ENCODE results near the gene COPZ1.
"Not testable (repeated sequence)": the region's sequence is repeated elsewhere in the genome, so short reads cannot be mapped to it uniquely, and the experiment has no call there.

COPZ1 gene

DNA sequence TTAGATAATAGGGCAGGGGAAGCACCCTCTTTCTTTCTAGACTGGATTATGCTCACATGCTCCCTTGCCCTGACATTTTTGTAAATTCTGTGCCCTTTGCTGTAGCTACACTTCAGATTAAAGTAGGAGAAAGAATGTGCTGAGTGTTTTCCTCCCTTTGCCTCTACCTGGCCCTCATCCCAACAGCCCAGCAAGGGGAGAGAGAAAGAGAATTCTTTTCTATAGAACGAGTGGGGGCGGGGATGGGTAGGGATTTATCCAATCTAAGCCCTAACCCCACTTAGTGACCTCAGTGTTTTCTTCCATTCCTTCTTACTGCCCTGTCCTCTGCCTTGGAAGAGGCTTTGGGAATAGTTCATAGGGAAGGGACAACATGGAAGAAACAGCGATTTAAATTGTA is 25.8 kb downstream of the COPZ1 start:
- no peaks in the 10 kb centered on the region for H3K27me3 ChIP-seq (replicated peaks; ENCODE audit: control insufficient read depth, insufficient read depth, low read length)
- peaks cover 10% of the 10 kb centered on the region for H3K36me3 ChIP-seq (ENCODE audit: control insufficient read depth, insufficient read depth, low read length)
- no peak for TF ChIP-seq CTCF (IDR thresholded peaks at IDR 0.05; ENCODE audit: insufficient read depth, low read length, poor library complexity, severe bottlenecking)
- DNase-seq (ENCODE audit: extremely low read depth, insufficient read length), result no peak
- no peak overlapping the region for H3K4me3 ChIP-seq (replicated peaks; ENCODE audit: low read depth, low read length)

- Histone ChIP-seq H3K27me3 (replicated peaks; ENCODE audit: control insufficient read depth, insufficient read depth, low read length) (no peaks in the 10 kb centered on the region), H3K4me3 (replicated peaks; ENCODE audit: low read depth, low read length) (no peak overlapping the region), H3K36me3 (ENCODE audit: control insufficient read depth, insufficient read depth, low read length) (peaks cover 10% of the 10 kb centered on the region)
- no peak for TF ChIP-seq CTCF (IDR thresholded peaks at IDR 0.05; ENCODE audit: insufficient read depth, low read length, poor library complexity, severe bottlenecking)
- no peak for DNase-seq (ENCODE audit: extremely low read depth, insufficient read length)
Measured at GRCh38 chr12:54351341-54351740, 26.4 kb downstream of the COPZ1 start.

DNA sequence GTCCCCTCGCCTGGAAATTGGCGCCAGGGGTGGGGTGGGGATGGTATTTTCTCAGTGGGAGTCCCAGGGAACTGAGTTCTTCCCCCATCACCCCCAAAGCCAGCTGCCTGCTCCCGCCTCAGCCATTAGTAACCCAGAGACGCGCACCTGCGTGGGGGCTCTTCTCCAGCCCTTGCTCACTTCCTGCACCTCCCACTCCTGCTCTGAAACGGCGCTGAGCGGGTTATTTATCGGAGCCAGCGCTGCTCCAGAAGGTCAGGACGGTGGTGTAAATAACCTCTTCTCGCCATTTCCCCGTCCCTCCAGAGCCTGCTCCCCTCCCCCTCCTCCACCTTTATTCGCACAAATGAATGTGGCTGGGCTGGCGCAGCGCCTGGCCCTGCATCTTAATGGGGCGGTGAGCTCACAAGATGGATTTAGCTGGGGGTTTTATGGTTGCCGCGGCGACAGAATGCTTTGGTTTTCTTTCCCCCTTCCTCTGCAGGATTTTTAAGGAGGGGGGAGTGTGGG is 27.1 kb downstream of the COPZ1 start:
- peak; percentile 63 for DNase-seq (ENCODE audit: extremely low read depth, insufficient read length)
- no peak for TF ChIP-seq CTCF (IDR thresholded peaks at IDR 0.05; ENCODE audit: insufficient read depth, low read length, poor library complexity, severe bottlenecking)
- Histone ChIP-seq H3K27me3 (replicated peaks; ENCODE audit: control insufficient read depth, insufficient read depth, low read length) (no peaks in the 10 kb centered on the region), H3K4me3 (replicated peaks; ENCODE audit: low read depth, low read length) (no peak overlapping the region), H3K36me3 (ENCODE audit: control insufficient read depth, insufficient read depth, low read length) (peaks cover 10% of the 10 kb centered on the region)

GRCh38 chr12:54352891-54353874 is 28.3 kb downstream of the COPZ1 start:
- no peak for TF ChIP-seq CTCF (IDR thresholded peaks at IDR 0.05; ENCODE audit: insufficient read depth, low read length, poor library complexity, severe bottlenecking)
- Histone ChIP-seq H3K4me3 (replicated peaks; ENCODE audit: low read depth, low read length) (no peak overlapping the region), H3K27me3 (replicated peaks; ENCODE audit: control insufficient read depth, insufficient read depth, low read length) (no peaks in the 10 kb centered on the region), H3K36me3 (ENCODE audit: control insufficient read depth, insufficient read depth, low read length) (peaks cover 9% of the 10 kb centered on the region)
- no peak for DNase-seq (ENCODE audit: extremely low read depth, insufficient read length)

GRCh38 chr12:54354271-54354670 is 29.3 kb downstream of the COPZ1 start:
- H3K27me3 ChIP-seq (replicated peaks; ENCODE audit: control insufficient read depth, insufficient read depth, low read length); H3K36me3 ChIP-seq (ENCODE audit: control insufficient read depth, insufficient read depth, low read length); DNase-seq (ENCODE audit: extremely low read depth, insufficient read length); H3K4me3 ChIP-seq (replicated peaks; ENCODE audit: low read depth, low read length): not testable (repeated sequence)

DNA sequence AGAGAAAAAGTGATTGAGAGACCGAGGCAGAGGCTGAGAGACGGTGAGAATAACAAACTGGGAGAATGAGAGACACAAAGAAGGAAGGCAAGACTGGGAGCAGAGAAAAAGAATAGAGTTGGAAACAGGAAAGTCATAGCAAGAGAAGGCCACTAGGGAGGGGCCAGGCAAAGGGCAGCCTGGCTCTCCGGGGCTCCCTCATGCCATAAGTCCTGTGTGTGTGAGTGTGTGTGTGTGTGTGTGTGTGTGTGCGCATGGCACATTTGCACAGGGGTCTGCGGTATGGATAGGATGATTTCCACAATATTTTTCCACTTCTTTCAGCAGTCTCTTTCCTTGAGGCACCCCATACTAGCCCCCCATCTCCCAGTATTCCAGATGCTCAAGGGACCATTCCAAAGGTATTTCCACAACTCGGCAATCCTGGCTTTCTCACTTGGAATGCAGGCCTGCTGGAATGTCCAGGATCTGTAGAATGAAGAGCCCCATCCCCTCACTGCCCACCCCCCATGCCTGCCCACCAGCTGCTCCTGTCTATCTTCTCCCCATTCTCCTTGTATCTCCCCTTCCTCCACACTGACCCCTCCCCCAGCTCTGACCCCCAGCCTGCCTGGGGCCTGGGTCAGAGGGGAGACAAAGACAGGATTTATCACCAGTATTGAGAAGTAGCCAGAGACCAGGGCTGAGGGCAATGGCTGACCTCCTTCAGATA is 30.3 kb downstream of the COPZ1 start:
- TF ChIP-seq CTCF (IDR thresholded peaks at IDR 0.05; ENCODE audit: insufficient read depth, low read length, poor library complexity, severe bottlenecking), result no peak
- Histone ChIP-seq H3K27me3 (replicated peaks; ENCODE audit: control insufficient read depth, insufficient read depth, low read length) (no peaks in the 10 kb centered on the region), H3K36me3 (ENCODE audit: control insufficient read depth, insufficient read depth, low read length) (peaks cover 5% of the 10 kb centered on the region), H3K4me3 (replicated peaks; ENCODE audit: low read depth, low read length) (no peak overlapping the region)
- DNase-seq (ENCODE audit: extremely low read depth, insufficient read length), result no peak

Data from GM06990 (cell line).